HG03097 (cell line): ENCODE results near the gene ALX3.

Experiments
- ATAC-seq: cut with Tn5 transposase; IDR thresholded peaks from one replicate; pipeline ENCODE4 v1.9.1; 2021; ENCODE audit not compliant: unreplicated experiment, low FRiP score

ALX3 gene

GRCh38 chr1:110067479-110067892, 3.0 kb downstream of the ALX3 start:
- no peak for ATAC-seq

DNA sequence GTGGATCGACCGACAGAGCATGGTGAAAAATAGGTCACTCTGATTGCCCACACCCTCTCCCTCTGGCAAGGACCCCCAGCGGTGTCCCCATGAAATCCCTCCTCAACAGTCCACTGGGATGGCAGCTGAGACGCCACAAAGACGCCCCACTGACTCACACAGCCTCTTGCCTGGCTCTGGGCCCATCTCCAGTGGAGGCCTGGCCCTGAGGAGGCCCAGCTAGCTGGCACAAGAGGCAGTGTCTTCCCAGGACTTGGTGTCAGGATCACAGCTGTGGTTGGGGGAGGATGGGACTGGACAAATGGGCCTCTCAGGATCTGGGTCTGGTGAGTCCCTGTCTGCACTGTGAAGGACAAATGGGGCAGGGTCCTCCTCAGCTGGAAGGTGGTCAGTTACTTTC, 4.6 kb downstream of the ALX3 start:
- ATAC-seq, result no peak

DNA sequence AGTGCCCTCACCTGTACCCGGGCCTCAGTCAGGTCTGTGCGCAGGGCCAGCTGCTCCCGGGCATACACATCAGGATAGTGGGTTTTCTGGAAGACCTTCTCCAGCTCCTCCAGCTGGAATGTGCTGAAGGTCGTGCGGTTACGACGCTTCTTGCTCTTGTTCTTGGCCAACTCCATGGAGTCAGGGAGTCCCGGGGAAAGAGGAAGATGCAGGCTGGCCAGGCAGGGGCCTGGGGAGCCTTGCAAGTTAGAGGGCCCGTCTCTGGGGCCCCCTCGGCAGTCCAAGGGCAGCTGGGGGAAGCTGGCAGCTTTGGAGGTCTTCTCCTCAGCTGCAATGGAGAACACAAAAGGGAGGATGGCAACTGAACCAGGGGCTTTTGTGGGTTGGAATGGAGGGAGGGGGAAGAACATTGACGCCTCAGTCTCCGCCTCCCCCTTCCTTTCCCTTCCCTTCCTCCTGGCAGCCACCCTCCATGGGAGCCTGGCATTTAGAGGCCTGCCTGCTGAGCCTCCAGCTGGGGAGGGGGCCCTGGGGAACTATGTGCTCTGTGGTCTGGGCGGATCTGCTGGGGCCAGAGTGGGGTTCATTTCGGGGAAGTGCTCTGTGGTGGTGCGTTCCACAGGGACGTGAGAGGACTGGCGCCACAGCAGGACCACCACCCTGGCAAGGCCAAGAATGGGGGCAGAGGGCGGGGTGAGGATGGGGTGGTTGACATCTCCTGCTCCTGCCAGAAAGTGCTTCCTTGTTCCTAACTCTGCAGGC, 5.7 kb downstream of the ALX3 start:
- no peak for ATAC-seq

DNA sequence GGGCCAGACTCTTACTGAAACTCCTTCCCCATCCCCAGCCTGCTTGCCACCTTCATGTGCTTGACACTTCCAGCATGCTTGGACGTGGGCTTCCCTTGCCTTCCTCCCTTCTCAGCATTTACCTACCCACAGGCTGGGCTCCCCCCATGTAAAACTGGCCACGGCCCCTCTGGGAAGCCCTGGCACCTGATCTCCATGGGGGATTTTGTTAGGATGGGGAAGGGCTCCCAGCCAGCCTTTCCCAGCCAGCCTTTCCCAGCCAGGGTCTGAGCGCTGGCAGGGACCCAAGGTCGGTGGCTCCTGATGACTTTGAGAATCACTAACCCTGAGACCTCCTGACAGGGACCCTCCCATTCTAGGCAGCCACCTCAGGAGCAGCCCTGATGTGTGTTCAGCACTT, 6.7 kb downstream of the ALX3 start:
- no peak for ATAC-seq

DNA sequence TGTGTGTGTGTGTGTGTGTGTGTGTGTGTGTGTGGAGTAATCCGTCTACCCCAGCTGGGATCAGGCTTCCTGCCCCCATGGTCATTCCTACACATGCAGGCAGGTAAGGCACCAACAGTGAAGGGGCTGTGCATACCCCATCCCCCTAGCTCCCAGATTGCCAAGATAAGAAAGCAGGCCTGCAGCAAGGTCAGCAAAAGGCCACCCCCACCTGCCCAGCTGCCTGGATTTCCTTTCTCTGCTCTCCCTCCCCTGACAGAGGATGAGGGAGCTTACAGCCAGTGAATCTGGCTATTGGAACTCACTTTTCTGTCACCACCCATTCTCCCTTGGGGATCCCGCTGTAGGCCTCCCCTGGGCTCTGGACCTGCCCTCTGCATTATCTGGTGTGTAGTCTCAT, 7.9 kb downstream of the ALX3 start:
- ATAC-seq, result no peak

DNA sequence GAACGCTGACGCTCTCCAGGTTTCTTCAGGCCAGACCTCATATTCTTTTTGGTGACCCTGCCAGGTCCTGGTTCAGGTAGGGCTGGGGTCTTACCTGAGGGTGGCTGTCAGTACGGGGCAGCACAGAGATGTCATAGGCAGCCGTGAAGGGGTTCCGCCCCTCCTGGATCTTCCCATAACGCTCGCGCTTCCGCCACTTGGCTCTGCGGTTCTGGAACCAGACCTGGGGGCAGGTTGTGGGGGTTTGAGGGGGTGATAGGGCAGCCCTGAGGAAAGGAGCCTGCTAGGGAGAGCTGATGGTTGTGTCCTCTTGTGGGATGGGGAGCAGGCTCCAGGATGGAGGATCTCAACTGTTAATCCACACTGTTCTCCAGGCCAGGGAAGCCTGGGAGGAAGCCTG, 9.1 kb downstream of the ALX3 start:
- ATAC-seq, result no peak

GRCh38 chr1:110060662-110061060, 9.8 kb downstream of the ALX3 start:
- no peak for ATAC-seq

GRCh38 chr1:110060034-110060661, 10.3 kb downstream of the ALX3 start:
- no peak for ATAC-seq

DNA sequence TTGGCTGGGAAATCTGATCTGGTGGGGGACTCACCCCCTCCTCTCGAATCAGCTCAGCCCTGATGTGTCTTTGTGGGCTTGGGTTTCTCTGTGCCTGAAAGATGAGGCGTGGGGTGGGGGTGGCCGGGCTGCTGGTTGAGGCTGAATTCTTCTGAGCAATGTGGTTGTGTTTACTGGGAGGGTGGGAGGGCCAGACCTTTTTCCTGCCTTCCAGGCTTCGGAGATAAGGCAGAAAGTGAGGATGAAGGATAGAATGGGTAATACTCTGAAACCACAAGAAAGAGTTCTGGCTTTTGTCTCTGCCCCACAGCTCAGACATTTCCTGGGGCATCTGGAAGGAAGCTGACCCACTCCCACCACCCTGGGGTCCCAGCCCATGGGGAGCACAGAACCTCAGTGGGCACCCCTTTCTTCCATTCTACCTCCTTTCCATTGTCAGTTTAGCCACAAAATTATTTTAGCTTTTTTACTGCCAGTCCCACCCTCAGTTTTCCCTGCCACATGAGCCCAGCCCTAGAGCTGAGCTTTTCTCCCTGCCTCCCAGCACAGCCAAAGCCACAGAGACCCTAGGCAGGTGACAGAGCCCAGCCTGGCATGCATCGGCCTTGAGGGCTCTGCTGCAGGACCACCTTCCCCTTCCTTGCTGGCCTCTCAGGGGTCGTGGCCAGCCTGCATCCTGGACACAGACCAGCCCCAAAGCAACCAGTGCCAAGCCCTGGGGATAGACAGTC, 11.2 kb downstream of the ALX3 start:
- no peak for ATAC-seq

DNA sequence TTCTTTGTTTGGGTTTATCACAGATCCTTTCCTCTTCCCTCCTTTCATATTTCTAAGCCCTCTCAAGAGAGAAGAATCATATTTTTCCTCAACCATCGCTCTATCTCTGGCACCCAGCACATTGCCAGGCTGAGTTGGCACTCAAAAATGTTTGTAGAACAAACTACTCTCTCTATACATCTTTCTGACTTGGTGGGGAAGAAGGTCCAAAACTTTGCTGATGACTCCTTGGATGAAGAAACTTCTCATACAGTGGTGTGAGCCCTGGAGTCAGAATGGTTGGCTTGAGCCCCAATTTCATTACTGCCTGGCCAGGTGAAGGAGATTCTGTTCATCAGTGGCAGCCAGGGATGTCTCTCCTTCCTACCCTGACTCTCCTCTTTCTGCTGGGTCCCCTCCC, 11.9 kb downstream of the ALX3 start:
- no peak for ATAC-seq

DNA sequence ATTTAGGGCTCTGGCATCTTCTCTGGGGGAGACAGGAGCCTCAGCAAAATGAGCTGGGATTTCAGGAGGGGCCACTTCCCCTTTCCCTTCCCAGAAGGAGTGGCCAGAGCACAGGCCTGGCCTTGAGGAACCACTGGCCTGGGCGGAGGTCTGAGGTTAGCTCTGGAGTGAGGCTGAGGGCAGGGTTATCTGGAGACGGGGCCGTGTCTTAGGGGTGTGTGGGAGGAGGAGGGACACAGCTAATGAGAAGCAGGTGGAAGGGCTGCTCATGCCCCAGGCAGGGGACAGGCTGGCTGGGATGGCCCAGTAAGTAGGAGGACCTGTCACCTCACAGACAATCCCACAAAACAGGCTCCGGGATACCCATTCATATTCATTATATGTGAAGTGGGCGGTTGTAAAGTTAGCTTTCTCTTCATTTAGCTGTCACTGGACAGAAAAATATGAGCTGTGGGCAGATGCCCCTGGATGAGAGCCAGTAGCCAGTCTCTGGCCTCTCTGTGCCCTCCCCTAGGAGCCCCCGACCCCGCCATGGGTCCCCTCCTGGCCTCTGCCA, 12.4 kb downstream of the ALX3 start:
- ATAC-seq, result no peak

GRCh38 chr1:110056776-110057175, 13.7 kb downstream of the ALX3 start:
- ATAC-seq, result no peak

DNA sequence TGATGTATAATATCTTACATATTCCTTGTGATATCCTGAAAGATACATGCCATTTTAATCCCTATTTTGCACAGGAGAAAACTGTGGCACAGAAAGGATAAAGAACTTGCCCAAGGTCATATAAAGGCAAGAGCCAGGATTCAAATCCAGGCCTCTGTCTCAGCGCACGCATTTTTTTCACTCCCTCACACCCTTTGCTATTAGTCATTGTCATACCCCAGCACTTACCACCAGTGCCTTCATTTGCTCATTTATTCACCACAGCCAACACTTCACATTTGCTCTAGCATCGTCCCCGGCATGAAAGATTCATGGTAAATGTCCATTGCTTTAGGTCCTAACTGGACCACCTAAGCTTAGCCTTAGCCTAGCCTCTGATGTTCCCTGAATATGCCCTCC, 14.2 kb downstream of the ALX3 start:
- ATAC-seq, result no peak

DNA sequence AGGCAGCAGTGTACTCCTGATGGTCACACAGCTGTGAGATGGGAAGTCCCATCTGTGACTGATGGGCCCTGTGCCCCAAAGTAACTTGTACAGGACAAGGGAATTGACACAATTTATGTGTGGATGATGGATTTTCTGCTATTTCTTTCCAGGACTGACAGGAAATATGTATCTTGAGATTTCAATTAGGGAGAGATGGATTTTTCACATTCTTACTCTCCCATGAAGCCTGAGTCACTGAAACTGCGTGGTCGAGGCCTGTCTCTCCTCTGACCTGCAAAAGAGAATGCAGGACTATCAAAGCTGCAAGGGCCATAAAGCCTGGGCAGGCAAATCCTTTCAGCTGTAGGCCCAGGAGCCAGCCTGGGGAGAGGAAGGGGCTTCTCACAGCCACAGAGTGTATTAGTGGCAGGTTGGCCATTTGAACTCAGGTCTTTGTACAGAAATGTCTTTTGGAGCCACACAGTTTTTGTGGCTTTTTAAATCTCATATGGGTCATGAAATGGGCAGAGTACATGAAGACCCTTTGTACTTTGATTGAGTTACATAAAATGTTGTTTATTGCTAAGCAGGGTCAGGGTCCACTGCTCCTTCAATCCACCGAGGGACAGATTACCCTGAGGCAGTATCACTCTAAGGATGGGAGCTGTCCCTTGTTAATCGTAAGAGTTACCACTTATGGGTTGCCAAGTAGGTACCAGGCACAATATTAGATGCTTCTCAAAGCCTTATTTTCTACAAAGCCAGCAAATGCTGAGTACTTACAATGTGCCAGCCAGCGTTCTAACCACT, 14.8 kb downstream of the ALX3 start:
- ATAC-seq, result no peak

GRCh38 chr1:110053552-110054428, 16.7 kb downstream of the ALX3 start:
- no peak for ATAC-seq

DNA sequence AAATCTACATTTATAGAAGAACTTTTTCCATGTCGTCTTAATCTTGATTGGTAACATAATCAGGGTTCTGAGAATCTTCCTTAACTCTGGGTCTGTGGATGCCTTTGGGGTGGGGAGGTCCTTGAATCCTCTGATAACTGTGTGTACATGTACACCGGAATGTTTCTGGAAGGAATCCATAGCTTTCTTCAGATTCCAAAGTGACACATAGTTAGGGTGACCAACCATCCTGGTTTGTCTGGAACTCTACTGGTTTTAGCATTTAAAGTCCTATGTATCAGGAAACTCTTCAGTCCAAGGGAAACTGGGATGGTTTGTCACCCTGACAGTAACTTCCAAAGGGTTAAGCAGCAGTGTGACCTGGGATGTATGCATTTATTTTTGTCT, 19.2 kb downstream of the ALX3 start:
- no peak for ATAC-seq

- no peak for ATAC-seq
These were observed 19.7 kb downstream of the ALX3 start for GRCh38 chr1:110050602-110051261.

DNA sequence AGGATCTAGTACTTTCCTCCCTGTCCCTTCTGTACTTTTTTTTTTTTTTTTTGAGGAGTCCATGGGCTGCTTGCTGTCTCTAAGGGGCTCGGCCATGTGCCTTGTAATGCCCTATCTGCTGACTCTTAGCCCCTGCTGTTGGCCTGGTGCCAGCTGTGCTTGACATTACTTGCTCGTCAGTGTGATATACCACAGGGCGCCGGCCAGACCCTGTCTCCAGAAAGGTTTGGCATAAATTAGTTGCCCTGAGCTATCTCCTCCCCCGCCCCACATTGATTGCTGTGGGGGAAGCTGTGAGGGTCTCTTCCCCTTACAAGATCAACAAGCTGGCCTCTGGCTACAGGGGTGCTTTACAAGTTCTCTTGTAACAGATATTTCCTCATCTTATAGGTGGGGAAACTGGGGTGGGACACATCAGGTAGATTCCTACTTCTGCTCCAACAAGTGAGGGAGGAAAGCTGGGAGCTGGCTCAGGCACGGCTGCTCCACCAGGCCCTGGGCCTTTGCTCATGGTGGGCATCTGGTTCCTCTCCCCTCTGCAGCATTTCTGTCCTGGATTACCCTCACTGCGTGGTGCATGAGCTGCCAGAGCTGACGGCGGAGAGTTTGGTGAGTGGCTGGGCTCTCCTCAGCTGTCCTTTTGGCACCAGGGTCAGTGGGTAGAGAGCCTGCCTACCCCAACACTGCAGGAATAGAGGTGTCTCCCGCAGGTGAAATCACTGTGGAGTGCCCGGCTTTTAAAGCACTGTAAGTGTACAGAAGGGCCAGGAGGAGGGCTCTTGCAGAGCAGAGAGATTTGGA, 20.5 kb downstream of the ALX3 start:
- no peak for ATAC-seq
